RKO (cell line): ENCODE data around the gene MRPS12.

Experiments used
- DNase-seq: peaks from one replicate; pipeline ENCODE4 v3.0.0-alpha.2; 2016; ENCODE audit warnings: low spot score

The MRPS12 gene

DNA sequence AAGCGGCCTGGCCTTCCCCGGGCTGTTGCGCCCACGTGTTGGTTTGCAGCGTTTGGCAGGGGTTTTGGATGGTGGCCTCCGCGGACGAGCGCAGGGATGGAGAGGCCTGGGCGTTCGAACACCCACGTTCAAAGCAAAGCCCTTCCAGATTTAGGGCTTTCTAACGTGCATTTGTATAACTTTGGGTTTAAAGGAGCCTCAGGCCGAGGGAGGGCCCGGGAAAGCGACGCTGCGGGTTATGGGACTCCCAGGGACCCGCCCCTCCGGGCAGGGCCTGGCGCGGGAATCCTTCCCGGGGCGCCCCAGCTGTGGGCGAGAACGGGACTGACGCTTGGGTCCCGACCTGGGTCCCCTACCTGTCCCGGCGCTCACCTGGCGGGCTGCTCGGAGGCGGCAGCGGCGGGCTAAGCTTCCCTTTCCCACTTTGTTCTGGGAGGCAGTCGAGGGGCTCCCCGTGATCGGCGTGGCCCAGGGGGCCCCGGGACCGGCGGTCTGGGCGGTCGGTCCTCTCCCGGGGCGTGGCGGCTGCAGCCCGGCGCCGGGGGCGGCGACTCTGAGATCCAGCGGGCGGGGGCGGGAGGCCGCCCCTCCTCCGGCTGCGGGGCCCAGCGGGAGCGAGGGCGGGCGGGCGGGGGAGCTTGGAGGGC lies 44.6 kb downstream of the MRPS12 start, which contains the start of gene FBXO17:
Gene FBXO17, minus strand, starts transcription at position 529 of the 647 bp plus-strand sequence. CDS start 25,423 bp downstream, outside the sequence.
- no peak for DNase-seq

DNA sequence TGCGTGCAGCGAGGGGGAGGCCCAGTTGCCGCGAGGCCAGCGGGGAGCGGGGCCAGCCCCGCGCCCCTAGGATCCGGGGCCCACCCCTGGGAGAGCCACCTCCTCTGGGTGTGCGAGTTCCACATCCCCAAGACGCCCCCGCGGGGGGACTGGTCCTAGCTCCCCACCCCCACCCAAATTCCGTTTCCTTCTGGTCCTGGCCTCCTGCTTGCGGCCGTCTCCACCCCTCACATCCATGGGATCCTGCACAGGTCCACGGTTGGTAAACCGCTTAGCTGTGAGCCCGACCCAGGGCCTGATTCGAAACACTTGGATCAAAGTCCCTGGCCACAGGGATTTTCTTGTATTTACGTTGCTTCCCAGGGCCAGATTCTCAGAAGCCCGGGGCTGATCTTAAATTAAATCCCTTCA lies 45.1 kb downstream of the MRPS12 start:
- DNase-seq: no peak

DNA sequence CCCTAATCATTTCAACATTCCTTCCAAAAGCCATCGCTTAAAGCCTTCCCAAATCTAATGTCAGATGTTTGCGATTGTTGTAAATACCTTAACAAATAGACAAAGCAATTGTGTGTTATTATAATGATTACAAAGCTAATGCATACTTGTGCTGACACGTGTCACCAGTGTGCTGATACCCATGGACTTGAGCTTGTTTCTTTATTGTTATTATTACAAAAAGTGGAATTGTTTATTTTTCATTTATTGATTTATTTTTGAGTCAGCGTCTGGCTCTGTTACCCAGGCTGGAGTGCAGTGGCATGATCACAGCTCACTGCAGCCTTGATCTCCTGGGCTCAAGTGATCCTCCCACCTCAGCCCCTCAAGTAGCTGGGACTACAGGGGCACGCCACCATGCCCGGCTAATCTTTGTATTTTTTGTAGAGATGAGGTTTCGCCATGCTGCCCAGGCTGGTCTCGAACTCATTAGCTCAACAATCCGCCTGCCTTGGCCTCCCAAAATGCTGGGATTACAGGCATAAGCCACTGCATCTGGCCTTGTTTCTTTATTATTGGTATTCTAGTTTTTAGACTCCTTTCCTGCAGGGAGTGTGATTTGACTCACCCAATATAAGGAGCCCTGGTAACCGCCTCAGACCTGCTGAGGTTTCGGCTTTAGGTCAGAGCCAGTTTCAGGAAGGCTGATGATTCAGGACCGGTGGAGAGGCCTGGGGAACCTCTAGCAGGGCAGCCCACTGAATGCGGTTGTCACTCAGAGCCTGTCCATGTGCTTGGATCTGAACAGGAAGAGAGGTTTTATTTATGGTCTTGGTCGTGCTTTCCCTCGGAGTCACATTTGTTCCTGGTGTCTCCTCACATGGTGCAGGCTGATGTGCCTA lies 46.9 kb downstream of the MRPS12 start:
- no peak for DNase-seq

DNA sequence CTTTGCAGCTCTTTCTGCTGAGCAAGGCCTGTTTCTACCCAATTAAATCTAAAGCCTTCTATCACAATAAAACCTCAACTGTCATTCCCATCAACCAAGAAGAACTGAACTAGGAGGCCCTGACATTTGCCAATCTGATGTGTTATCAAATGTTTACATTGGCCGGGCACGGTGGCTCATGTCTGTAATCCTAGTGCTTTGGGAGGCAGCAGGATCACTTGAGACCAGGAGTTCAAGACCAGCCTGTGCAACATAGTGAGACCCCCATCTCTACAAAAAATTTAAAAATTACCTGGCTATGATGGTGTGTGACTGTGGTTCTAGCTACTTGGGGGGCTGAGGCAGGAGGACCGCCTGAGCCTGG lies 47.6 kb downstream of the MRPS12 start:
- DNase-seq: no peak

DNA sequence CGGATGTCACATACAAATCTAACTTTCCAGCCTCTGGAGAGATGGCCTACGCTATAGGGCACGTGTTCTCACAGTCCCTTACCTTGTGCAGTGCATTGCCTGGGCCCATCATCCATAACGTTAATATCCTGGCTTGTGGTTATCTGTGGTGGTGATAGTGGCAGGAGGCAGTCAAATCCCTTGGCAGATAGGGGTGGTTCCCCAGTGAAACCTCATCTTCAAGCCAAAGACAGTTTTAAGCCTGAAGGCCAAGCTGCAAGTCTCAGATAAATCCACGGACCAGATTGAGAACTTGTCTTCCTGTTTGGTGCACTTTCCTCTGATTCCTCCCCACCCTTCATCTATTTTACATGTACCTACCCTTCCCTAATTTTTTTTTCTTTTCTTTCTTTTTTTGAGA lies 49.1 kb downstream of the MRPS12 start:
- no peak for DNase-seq

DNA sequence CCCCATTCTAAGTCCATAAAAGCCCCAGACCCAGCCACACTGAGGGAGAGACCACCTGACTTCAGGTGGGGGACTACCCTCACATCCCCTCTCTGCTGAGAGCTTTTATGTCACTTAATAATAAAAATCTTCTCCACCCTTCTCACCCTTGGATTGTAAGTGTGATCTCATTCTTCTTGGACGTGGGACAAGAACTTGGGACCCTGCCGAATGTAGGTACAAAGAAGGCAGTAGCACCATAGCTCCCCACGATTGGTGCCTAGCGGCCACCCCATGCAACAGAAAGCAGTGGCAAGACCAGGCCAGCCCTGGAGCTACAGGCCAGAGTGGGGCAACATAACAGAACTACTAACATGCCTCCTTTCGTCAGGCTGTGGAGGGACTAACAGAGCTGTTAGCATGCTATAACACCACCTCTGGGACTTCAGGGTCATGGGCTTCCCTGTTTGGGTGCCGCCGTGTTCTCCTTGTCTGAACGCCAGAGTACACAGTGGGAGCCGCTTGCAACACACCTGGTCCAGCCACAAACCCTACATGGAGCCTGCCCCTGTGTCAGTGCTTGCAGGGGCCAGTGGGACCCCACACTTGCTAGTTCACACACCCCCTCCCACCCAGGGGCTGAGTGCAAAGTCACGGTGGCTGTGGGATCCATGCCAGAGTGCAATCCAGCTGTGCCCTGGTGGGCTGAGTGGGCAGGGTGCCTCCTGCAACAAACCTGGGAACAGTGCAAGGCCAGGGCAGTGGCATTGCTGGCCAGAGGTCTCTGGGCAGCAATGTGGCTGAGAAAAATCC lies 50.0 kb downstream of the MRPS12 start:
- DNase-seq: no peak
